Thymus (tissue), 11 donors: ENCODE results near the gene NSD1. TPM values are rescaled to one million over a fixed set of nuclear protein-coding genes. Genes with fewer than 3 reads are reported as not detected.

ENCODE experiments used
- DNase-seq, 9 donors: peaks; one replicate each; pipeline ENCODE4 v3.0.0-alpha.2; 2013; ENCODE audit warnings: low spot score in 9 of 9, low read depth in 6 of 9, missing footprints in 1 of 9
- H3K27ac ChIP-seq, 2 donors: one replicate each; pipeline ENCODE4 v1.5.1; 2013; ENCODE audit warnings: control low read depth in 1 of 2, low read depth in 1 of 2, low read length in 1 of 2, mild to moderate bottlenecking in 1 of 2, moderate library complexity in 1 of 2
- H3K27me3 ChIP-seq, 2 donors: one replicate each; pipeline ENCODE4 v1.5.1; 2013; ENCODE audit warnings: low read length in 1 of 2; ENCODE audit not compliant: control insufficient read depth in 2 of 2, insufficient read depth in 1 of 2
- H3K36me3 ChIP-seq, 2 donors: one replicate each; pipeline ENCODE4 v1.5.1; 2013; ENCODE audit warnings: low read length in 1 of 2, mild to moderate bottlenecking in 1 of 2, moderate library complexity in 1 of 2; ENCODE audit not compliant: control insufficient read depth in 2 of 2, insufficient read depth in 2 of 2
- H3K4me1 ChIP-seq, 2 donors: one replicate each; pipeline ENCODE4 v1.5.1; 2013; ENCODE audit warnings: low read length in 2 of 2; ENCODE audit not compliant: control insufficient read depth in 2 of 2, insufficient read depth in 2 of 2
- H3K4me3 ChIP-seq, 2 donors: one replicate each; pipeline ENCODE4 v1.5.1; 2013; ENCODE audit warnings: low read length in 2 of 2, control low read depth in 1 of 2, mild to moderate bottlenecking in 1 of 2
- H3K9me3 ChIP-seq, 2 donors: one replicate each; pipeline ENCODE4 v1.5.1; 2013; ENCODE audit warnings: low read length in 1 of 2, mild to moderate bottlenecking in 1 of 2; ENCODE audit not compliant: control insufficient read depth in 2 of 2, insufficient read depth in 1 of 2
- WGBS: extraction: QIAGEN DNeasy Blood & Tissue Kit; methylation state at CpG from one replicate; pipeline ENCODE4 v1.1.7; 2013; 5-methylcytosine and 5-hydroxymethylcytosine counted together
- polyA plus RNA-seq: library from polyadenylated mRNA; stranded (reverse); fragments of 200-250 nt; gene quantifications from one replicate; pipeline ENCODE4 v1.2.3, GENCODE V29; 2013
- total RNA-seq: library from RNA; stranded (reverse); fragments of 120-200 nt; gene quantifications from one replicate; pipeline ENCODE4 v1.2.4, GENCODE V29; 2013
- donor health status: healthy.

NSD1 gene
- total and polyA plus RNA-seq, 2 donors = 10.9 to 34.1 TPM

DNA sequence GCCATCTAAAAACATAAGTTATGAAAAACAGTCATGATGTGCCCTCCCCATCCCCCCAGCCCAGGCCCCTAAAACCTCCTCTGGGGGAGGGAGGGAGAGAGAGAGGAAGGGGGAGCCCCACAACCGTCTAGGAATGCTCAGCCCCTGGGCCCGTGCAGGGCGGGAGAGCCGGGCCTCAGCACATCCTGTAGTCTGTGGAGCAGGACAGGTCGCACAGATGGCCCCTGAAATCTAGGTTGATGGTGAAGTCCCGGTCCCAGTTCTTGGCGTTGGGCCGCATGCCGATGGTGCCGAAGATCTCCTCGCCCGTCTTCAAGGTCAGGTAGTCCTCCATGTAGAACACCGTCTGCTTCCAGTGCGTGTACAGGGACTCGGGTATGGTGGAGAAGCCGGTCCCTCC lies 131.8 kb downstream of the NSD1 start:
- H3K27me3 ChIP-seq = no peaks in the 10 kb centered on the region
- H3K9me3 ChIP-seq = no peaks in the 10 kb centered on the region
- no peak overlapping the region for H3K27ac ChIP-seq
- no peak overlapping the region for H3K4me3 ChIP-seq
- H3K4me1 ChIP-seq = no peaks in the 10 kb centered on the region
- no peak for DNase-seq
- H3K36me3 ChIP-seq = peaks cover 40 to 72% of the 10 kb centered on the region in 2 donors
- 97% methylated on average over 16 of the region's 16 CpGs for WGBS

- 96% methylated on average over 7 of the region's 7 CpGs for WGBS
- DNase-seq = no peak
- H3K27ac ChIP-seq = no peak overlapping the region
- no peak overlapping the region for H3K4me3 ChIP-seq
- H3K4me1 ChIP-seq = peaks cover 0 to 3% of the 10 kb centered on the region in 2 donors
- H3K9me3 ChIP-seq = no peaks in the 10 kb centered on the region
- H3K27me3 ChIP-seq = no peaks in the 10 kb centered on the region
- H3K36me3 ChIP-seq = peaks cover 42 to 86% of the 10 kb centered on the region in 2 donors
Measured at GRCh38 chr5:177269232-177269895, 135.8 kb downstream of the NSD1 start.

GRCh38 chr5:177269976-177270375 lies 136.4 kb downstream of the NSD1 start:
- DNase-seq = peak in 1 of 9 donors; percentile 6
- Histone ChIP-seq H3K9me3 (no peaks in the 10 kb centered on the region), H3K4me3 (no peak overlapping the region), H3K4me1 (peaks cover 0 to 3% of the 10 kb centered on the region in 2 donors), H3K27me3 (no peaks in the 10 kb centered on the region), H3K27ac (no peak overlapping the region), H3K36me3 (peaks cover 42 to 85% of the 10 kb centered on the region in 2 donors)
- WGBS = 94% methylated on average over 3 of the region's 3 CpGs

GRCh38 chr5:177270653-177271052 lies 137.1 kb downstream of the NSD1 start:
- WGBS = 93% methylated on average over 3 of the region's 3 CpGs
- DNase-seq = no peak
- peaks cover 36 to 81% of the 10 kb centered on the region in 2 donors for H3K36me3 ChIP-seq
- no peaks in the 10 kb centered on the region for H3K9me3 ChIP-seq
- H3K4me3 ChIP-seq = no peak overlapping the region
- no peak overlapping the region for H3K27ac ChIP-seq
- peaks cover 0 to 3% of the 10 kb centered on the region in 2 donors for H3K4me1 ChIP-seq
- no peaks in the 10 kb centered on the region for H3K27me3 ChIP-seq

- H3K4me3 ChIP-seq = no peak overlapping the region
- H3K9me3 ChIP-seq = no peaks in the 10 kb centered on the region
- no peaks in the 10 kb centered on the region for H3K27me3 ChIP-seq
- DNase-seq = no peak
- 97% methylated on average over 4 of the region's 4 CpGs for WGBS
- peak overlapping the region in 1 of 2 donors; percentile 17 for H3K27ac ChIP-seq
- peaks cover 36 to 81% of the 10 kb centered on the region in 2 donors for H3K36me3 ChIP-seq
- H3K4me1 ChIP-seq = peaks cover 0 to 3% of the 10 kb centered on the region in 2 donors
Measured at GRCh38 chr5:177271113-177271512, 137.5 kb downstream of the NSD1 start.

DNA sequence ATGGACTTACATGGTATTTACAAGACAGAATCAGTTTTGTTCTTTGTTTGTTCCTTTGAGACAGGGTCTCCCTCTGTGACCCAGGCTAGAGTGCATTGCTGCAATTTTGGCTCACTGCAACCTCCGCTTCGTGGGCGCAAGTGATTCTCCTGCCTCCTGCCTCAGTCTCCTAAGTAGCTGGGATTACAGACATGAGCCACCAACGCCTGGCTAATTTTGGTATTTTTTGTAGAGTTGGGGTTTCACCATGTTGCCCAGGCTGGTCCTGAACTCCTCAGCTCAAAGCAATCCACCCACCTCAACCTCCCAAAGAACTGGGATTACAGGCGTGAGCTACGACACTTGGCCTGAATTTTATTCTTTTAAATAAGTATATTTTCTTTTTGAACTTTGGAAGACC lies 142.3 kb downstream of the NSD1 start:
- H3K4me1 ChIP-seq = peaks cover 0 to 2% of the 10 kb centered on the region in 2 donors
- 98% methylated on average over 6 of the region's 6 CpGs for WGBS
- H3K27me3 ChIP-seq = no peaks in the 10 kb centered on the region
- H3K4me3 ChIP-seq = no peak overlapping the region
- DNase-seq = no peak
- H3K9me3 ChIP-seq = no peaks in the 10 kb centered on the region
- no peak overlapping the region for H3K27ac ChIP-seq
- H3K36me3 ChIP-seq = peaks cover 35 to 77% of the 10 kb centered on the region in 2 donors

DNA sequence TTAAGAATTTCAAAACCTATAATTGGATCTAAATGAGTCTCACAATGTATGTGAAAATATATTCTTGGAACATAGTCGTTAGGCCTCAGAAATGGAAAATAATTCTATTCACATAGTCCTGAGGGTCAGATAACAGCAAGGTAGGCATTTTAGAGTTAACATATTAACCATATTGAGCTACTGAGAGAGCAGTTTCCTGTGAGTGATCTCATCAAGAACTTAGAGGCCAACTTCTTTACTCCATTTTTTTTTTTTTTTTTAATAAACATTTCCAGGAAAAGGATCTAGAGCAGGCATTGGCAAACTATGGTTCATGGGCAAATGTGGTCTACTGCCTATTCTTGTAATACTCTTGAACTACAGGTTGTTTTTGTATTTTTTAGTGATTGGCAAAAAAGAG lies 143.3 kb downstream of the NSD1 start:
- no peak overlapping the region for H3K4me3 ChIP-seq
- 90% methylated on average over 1 of the region's 1 CpG for WGBS
- no peak for DNase-seq
- H3K4me1 ChIP-seq = no peaks in the 10 kb centered on the region
- H3K27me3 ChIP-seq = no peaks in the 10 kb centered on the region
- no peak overlapping the region for H3K27ac ChIP-seq
- peaks cover 42 to 76% of the 10 kb centered on the region in 2 donors for H3K36me3 ChIP-seq
- no peaks in the 10 kb centered on the region for H3K9me3 ChIP-seq

DNA sequence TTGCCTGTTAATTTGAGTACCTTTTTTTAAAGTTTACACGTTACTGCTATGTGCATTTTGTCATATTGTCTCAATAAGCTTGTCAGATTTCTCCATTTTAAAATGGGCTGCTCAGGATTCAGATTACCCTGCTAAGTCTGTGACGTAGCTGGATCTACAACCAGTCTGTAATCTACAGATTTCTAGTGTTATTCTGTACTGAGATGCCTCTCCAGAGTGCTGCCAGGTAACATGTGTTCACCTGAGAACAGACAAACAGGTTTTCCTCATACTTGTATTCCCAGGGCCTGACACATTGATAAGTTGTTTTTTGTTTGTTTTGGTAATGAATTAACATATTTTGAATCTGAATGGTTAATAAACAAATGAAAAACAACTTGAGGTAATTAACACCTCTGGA lies 154.6 kb downstream of the NSD1 start:
- Histone ChIP-seq H3K27me3 (no peaks in the 10 kb centered on the region), H3K4me3 (no peak overlapping the region), H3K27ac (no peak overlapping the region), H3K36me3 (peaks cover 47 to 82% of the 10 kb centered on the region in 2 donors), H3K4me1 (no peaks in the 10 kb centered on the region), H3K9me3 (no peaks in the 10 kb centered on the region)
- DNase-seq = no peak
- WGBS = 94% methylated on average over 2 of the region's 2 CpGs

- H3K36me3 ChIP-seq = peaks cover 58 to 83% of the 10 kb centered on the region in 2 donors
- 97% methylated on average over 12 of the region's 12 CpGs for WGBS
- DNase-seq = no peak
- no peaks in the 10 kb centered on the region for H3K27me3 ChIP-seq
- no peaks in the 10 kb centered on the region for H3K9me3 ChIP-seq
- peaks cover 0 to 6% of the 10 kb centered on the region in 2 donors for H3K4me1 ChIP-seq
- H3K27ac ChIP-seq = no peak overlapping the region
- no peak overlapping the region for H3K4me3 ChIP-seq
Measured at GRCh38 chr5:177290816-177291596, 157.4 kb downstream of the NSD1 start.
